NCI-H2107 treated with DMSO at 0.1 percent for 48 hours (cell line): Measurements from ENCODE around the gene MAP6D1.
"Not testable (repeated sequence)": the region's sequence is repeated elsewhere in the genome, so short reads cannot be mapped to it uniquely, and the experiment has no call there.

ENCODE experiments used
- DNase-seq: peaks from one replicate; lab custom pipeline; 2025; ENCODE audit not compliant: unreplicated experiment; lab: John Stamatoyannopoulos, UW

MAP6D1 gene

GRCh38 chr3:183801601-183802000, 23.8 kb downstream of the MAP6D1 start:
- DNase-seq: no peak

GRCh38 chr3:183800243-183800863, 25.0 kb downstream of the MAP6D1 start:
- no peak for DNase-seq

GRCh38 chr3:183799461-183799860, 25.9 kb downstream of the MAP6D1 start:
- DNase-seq: no peak

GRCh38 chr3:183797996-183798395, 27.4 kb downstream of the MAP6D1 start:
- no peak for DNase-seq

GRCh38 chr3:183796372-183796771, 29.0 kb downstream of the MAP6D1 start:
- DNase-seq: no peak

GRCh38 chr3:183794452-183794851, 30.9 kb downstream of the MAP6D1 start:
- no peak for DNase-seq

GRCh38 chr3:183792976-183793375, 32.4 kb downstream of the MAP6D1 start:
- no peak for DNase-seq

GRCh38 chr3:183790700-183791099, 34.7 kb downstream of the MAP6D1 start:
- no peak for DNase-seq

- no peak for DNase-seq
Measured at GRCh38 chr3:183789826-183790225, 35.6 kb downstream of the MAP6D1 start.

GRCh38 chr3:183784503-183784902, 40.9 kb downstream of the MAP6D1 start:
- DNase-seq: not testable (repeated sequence)

- DNase-seq: no peak
Measured at GRCh38 chr3:183782576-183783276, 42.7 kb downstream of the MAP6D1 start.

GRCh38 chr3:183781246-183781645, 44.1 kb downstream of the MAP6D1 start:
- no peak for DNase-seq

GRCh38 chr3:183779896-183780465, 45.4 kb downstream of the MAP6D1 start:
- no peak for DNase-seq

GRCh38 chr3:183777016-183777618, 48.3 kb downstream of the MAP6D1 start:
- no peak for DNase-seq

- not testable (repeated sequence) for DNase-seq
Measured at GRCh38 chr3:183776451-183776850, 48.9 kb downstream of the MAP6D1 start.

GRCh38 chr3:183775781-183776180, 49.6 kb downstream of the MAP6D1 start:
- DNase-seq: no peak

- no peak for DNase-seq
Measured at GRCh38 chr3:183774631-183775030, 50.7 kb downstream of the MAP6D1 start.

GRCh38 chr3:183769453-183769852, 55.9 kb downstream of the MAP6D1 start:
- DNase-seq: no peak

- no peak for DNase-seq
Measured at GRCh38 chr3:183768114-183768513, 57.3 kb downstream of the MAP6D1 start.

- DNase-seq: peak; percentile 97
Measured at GRCh38 chr3:183766745-183767606, 58.4 kb downstream of the MAP6D1 start.

- DNase-seq: no peak
Measured at GRCh38 chr3:183766107-183766506, 59.3 kb downstream of the MAP6D1 start.
